Measurements from ENCODE around the gene PAPPA. TPM values are rescaled to one million over a fixed set of nuclear protein-coding genes. Genes with fewer than 3 reads are reported as not detected.

Gene PAPPA
- total RNA-seq, 1 experiment from 2014 or later, result 0.39 TPM

DNA sequence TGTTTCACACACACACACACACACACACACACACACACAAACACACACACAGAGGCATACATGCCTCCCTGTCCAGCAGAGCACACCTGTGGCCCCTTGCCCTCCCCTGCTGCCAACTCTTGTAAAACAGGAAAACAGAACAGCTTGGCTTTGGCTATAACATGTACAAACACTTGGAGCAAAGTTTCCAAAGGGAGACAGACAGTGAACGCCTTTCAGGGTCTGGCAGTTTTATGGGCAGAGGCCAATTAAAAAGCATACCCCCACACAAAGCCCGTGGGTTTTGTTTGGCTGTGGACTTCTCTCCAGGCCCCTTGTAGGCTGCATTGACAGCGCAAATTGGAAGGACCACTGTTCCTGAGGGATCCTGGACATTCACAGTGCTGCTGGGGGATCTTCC is 265.6 kb downstream of the PAPPA start:
- no peak for DNase-seq (ENCODE audit: low spot score)

DNA sequence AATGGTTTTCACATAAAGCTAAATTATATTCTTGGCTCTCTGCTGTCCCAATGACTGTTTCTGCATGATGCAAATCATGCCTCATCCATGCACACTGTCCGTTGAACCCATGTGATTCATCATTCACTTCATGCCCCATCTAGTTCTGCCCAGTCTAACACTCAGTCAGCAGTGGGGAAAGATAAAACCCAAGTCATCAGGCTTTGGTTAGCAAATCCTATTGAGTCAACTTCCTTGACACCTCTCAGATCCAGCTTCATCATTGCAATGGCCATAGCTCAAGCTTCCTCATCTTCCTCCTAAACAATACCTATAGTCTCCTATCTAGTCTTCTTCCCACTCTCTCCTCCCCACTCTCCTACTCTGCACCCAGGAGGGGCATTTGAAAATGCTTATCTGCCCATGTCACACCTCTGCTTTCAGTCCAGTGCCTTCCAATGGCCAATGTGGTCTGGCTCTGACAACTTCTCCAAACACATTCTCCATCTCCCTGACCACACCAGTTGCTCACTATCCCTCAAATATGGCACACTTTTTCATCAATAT is 267.5 kb downstream of the PAPPA start:
- DNase-seq (ENCODE audit: low spot score), result no peak

DNA sequence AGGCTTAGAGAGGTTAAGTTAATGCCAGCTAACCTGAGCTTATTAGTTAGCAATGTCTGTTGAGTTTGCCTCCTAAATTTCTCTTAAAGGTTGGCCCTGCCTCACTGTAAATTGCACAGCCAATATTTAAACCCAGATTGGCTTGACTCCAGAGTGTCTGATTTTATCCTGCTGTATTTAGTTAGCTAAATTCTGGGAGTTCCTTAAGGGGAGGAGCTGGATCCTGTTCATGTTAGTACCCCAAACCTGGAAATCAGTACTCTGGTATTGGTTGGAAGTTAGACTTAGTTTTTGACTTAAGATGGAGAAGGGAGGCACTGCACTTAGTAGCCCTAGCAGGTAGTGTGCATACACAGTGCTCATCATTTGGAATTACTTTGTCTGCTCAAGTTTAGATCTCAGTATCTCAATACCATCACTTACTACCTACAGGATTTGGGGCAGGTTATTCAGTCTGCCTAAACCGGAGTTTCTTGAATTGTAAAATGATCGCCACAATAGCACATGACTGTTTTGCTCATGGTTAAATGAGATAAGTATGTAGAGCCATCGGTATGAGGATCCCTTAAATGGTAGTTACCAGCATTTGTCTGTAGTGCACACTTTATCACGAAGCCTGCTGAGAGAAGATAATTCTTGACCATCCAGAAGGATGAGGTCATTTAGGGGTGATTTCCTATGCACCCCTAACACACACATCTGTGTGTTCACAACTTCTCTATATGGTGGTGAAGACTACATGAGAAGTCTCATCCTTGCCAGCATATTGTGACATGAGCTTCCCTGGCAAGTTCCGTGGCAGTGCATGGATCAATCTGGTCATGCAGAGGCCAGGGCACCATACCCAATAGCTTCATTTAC is 268.8 kb downstream of the PAPPA start:
- no peak for DNase-seq (ENCODE audit: low spot score)

DNA sequence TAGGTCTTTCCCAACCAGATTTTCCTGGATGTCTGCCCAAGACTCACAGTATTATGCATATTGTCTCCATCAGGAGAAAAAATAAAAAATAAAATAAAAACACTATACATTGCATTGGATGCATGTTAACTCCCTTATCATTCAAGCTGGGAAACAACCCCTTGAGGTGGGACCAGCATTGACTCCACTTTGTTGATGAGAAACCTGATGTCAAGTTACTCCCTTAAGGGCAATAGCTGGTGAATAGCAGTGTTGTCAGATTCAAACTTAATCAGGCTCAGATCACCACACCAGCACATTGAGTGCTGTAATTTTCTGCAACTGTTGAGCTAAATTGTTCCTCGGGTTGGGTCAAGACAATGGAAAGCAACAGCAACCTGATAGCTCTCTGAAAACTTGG is 269.6 kb downstream of the PAPPA start:
- DNase-seq (ENCODE audit: low spot score), result no peak

DNA sequence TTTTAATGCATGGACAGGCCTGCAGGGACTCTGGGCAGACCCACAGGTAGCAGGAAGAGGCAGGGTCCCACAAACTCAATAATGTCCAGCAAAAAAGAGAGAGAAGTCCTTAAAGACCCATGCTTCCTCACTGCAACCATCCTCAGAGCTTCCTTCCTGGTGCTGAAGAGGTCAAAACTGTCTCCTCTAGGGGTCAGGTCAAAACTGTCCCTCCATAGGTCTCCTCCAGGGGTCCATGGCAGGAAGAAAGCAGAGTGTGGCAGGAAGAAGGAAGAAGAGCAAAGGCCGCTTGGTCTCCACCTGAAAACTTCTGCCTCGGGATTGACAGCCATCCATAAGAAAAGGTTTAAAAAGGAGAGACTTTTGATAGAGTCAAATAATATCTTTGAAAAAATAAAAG is 271.7 kb downstream of the PAPPA start:
- DNase-seq (ENCODE audit: low spot score), result no peak

DNA sequence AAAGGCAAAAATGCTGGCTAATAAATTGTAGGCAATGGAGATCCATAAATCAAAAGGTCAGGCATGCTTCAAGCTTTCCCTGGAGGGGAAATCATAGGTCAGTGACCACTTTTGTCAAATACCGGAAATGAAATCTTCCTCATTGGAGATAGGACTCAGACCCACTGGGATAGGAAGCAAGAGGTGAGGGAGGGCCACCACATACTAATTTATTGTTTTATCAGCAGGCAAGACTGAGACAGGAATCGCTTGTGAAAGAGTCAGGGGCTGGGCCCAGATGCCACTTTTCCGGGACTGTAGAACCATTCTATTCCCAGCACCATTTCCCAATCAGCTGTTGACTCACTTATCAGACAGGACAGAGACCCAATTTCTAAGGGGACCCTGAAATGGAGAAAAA is 277.3 kb downstream of the PAPPA start:
- no peak for DNase-seq (ENCODE audit: low spot score)

DNA sequence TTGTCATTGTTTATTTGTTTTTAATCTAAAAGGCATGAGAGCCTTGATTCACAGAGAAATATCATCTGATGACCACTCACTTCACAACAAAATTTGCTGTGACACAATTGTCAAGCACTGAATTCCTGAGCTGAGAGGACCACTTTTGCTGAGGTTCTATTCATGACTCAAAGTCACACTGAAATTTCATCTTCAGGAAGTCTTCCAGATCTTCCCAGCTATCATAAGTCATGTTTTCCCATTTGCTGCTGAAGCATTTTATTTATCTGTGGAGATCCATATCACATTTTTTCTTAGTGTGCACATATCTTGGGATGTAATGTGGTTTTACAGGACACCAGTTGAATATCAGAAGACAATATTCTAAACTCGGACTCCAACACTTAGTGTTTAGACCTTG is 278.5 kb downstream of the PAPPA start:
- DNase-seq (ENCODE audit: low spot score), result no peak

DNA sequence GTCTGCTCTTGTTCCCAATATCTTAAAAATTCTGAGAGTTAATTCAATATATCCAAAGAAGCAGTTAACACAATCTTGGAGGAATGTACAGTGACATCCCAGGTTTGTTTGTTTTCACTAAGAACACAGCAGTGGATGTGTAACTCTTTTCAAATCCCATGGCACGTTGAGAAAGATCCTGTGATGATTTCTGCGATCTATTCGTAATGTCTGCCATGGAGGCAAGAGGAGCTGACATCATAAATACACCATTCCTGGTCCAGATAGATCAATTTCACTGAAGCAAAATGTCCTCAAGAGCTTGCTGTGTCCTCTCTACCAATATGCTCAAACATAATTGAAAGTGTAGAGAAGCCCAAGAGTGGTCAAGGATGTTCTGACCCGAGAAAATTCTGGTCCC is 280.7 kb downstream of the PAPPA start:
- DNase-seq (ENCODE audit: low spot score), result no peak

DNA sequence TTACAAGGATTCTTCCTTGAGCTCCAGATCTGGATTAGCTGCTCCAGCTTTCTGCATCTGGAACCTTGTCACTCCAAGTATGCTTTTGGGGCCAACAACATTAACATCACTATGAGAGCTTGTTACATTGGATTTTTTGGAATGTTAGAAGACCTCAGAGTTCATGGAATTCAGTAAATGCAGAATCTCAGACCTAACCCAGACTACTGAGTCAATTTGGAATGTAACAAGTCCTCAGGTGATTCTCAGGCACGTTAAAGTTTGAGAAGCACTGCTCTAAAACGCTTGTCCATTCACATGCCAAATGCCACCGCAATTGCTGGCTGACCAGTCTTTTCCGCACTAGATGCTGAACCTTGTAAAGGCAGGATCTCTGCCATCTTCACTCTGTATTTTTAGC is 282.1 kb downstream of the PAPPA start:
- no peak for DNase-seq (ENCODE audit: low spot score)

DNA sequence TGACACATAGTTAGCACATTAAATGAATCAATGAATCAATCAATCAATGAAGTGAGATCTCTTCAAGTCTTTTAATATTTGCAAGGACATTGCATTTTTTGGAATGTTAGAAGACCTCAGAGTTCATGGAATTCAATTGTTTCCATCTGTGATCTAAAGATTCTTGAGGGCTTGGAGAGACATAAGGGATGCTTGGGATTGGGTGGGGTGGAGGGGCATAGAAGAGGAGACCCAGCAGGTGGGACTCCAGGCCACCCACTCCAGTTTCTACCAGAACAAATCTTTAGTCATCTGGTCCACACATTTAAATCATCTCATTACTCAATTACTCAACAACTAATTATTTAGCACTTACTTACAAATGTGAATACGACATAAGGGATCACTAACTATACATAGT is 282.5 kb downstream of the PAPPA start:
- no peak for DNase-seq (ENCODE audit: low spot score)

DNA sequence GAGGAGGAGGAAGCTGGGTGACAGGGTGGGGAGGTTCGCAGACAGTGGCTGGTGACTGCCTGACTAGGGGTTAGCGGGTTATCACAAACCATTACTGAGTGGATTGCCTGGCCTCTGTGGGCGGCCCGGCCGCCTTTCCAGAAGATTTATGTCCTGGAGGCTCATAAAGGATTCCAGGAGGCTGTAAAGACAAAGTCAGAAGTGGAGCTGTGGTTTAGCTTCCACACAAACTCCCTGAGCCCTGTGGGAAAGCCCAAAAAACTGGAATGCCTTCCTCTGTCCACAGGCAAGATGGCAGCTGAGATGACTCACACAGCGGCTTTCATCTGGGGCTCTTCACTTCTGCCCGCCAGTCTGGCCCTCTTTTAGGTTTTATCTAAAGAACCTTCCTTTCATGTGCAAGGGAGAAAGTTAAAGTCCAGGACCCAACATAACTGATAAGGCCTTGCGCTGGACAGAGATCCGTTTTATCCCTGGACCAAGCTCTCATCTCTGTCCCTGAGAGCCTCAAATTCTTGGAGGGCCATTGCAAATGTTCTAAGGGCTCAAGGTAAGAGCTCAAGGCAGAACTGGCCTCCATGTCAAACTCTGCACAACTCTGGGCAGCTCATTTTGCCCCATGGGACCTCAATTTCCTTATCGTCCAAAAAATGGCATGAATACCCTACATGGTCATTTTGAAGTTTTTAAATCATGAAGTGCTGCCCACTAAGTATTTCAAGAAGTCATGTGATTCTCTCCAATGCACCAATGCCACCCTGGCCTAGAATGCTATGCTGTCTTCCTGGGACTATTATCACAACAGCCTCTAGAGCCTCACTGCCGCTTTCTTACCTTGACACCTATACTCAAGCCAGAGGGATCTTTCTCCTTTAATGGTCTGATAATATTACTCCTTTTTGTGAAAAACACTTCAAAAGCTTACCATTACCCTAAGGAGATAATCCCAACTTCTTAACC is 284.1 kb downstream of the PAPPA start:
- no peak for DNase-seq (ENCODE audit: low spot score)

DNA sequence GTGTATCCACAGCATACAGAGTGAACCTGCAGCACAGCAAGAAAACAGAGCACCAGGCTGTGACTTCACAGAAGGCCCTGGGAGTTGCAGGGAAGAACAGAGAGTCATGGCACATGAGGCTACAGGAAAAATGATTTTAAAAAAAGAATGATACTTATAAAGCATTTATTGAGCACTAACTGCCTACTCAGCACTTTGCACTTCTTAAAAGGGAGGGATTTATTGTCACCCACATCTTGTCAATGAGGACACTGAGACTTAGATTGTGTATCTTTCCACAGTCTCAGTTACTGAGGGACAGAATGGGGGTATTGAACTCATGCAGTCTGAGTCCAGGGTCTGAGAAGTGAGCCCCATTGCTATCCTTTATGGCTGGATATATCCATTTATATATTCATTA is 288.9 kb downstream of the PAPPA start:
- DNase-seq (ENCODE audit: low spot score), result no peak

DNA sequence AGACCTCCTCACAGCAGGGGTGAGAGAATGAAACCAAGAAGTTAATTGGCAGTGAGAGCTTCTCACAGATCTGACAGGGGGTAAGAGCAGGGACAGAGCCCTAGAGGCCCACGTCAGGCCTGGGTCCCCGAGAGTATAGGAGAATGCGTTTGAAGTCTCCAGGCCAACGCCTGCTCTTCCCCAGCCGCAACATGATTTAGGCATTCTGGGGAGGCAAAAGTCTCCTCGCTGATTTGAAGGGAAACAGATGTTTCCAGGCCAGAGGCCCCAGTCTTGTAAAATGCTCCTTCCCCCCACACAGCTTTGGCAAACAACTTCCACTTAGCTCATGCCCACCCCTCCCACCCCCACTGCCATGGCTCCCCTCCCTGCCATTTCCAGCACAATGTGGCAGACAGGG is 294.3 kb downstream of the PAPPA start:
- DNase-seq (ENCODE audit: low spot score), result no peak

DNA sequence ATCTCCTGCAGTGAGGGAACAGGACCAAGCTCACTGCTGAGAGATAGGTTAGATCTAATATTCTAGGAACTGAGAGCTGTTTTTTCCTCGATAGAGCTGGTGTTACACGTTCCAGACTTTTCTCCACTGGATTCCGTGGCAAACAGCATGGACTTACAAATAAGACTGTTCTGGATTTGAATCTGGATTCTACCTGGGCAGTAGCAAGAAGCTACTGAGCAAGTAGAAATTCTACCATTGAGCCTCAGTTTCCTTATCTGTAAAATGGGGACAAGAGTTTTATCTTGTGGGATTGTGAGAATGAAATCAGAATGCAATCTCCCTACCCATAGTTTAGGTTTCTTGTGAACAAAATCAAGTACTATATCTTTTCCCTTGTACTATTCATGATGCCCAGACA is 294.8 kb downstream of the PAPPA start:
- no peak for DNase-seq (ENCODE audit: low spot score)

DNA sequence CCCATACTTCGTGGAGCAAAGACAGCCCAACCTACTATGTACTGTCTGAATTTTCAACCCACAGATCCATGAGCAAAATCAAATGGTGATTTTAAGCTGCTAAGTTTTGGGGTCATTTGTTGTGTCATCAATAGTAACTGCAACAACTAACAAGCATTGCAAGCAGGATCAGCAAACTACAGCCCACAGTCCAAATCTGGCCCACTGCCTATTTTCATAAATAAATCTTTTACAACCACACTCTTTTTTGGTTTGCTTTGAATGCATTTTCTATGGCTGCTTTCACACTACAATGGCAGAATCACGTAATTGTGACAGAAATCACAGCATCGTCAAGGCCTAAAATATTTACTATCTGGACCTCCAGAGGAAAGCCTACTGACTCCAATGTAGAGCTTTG is 296.4 kb downstream of the PAPPA start:
- DNase-seq (ENCODE audit: low spot score), result no peak

DNA sequence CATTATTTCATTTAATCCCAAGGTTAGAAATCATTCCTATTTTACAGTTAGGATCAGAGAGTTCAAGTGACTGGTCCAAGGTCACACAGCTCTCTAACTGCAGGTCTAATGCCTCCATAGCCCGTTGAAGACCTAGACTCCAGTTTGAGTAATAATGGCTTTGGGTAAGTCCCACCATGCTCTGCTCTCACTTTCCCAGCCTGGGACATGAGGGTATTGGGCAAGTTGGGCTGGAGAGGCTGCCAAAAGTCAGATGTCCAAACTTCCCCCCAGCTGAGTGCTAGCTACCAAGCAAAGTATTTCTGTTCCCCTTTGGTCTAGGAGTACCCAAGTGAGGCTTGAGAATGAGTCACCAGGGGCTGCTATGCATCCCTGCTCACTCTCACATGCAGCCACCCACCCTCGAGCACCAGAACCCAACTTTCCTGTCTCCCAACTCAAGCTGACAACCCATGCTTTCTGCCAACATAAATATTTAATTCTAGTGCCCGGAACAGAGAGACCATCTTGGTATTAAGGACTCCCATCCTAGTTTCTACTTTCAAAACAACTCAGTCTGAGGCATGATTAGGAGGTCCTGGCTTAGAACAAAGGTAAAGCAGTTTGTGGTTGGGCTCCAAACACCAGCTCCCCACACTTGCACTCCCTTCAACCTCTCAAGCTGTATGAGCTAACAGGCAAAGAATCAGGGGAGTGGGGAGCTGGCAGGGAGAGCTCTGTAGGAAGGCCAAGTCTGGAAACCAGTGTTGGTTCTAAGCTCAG is 297.0 kb downstream of the PAPPA start:
- DNase-seq (ENCODE audit: low spot score), result peak; percentile 63

DNA sequence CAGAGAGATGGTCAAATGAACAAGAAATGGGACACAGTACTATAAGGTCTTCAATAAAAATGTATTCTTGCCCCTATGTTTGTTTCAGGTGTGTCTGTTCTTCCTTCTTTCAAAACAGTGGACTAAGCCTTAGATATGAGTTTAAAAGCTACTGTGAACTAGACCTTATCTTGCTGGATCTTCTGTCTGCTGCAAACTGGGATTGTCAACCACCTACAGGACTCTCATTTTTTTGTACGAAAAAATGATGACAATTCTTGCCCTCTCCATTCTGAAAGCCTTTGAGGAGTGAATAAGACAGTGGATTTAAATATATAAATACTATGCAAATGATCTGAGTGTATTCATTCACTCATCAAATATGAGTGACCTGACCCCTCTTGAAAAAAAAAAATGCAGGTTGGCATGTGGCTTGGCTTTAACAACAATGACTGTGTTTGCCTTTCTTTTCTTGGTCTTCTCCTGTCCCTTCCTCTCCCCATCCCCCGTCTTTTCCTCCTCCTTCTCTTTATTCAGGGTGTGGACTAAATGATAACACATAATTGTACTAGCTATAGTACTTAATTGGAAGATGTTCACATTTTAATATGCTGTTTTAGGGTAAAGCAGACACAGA is 298.0 kb downstream of the PAPPA start:
- DNase-seq (ENCODE audit: low spot score), result no peak
